ENCODE data around the gene ZBTB7C. TPM values are rescaled to one million over a fixed set of nuclear protein-coding genes. Genes with fewer than 3 reads are reported as not detected.

Gene ZBTB7C
- total RNA-seq, 2 donors from 2014 or later: 1.3 to 2.3 TPM

DNA sequence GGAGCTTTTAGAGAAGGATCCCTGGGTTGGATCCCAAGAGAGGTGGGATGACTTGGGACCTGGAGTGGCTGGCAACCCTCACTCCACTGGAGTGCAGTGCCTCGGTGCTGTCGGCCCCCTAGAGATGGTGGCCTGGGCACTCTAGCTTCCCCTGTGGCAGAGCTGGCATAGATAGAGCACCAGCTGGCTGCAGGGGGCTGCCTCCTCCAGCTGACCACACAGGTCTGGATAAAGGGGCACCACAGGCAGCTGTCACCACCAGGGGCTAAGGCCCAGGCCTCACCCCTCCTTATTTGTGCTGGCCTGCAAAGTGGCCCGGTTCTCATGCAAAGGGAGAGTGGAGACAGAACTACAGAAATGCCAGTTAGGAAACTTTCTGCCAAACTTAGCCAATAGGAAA is 74.3 kb downstream of the ZBTB7C start:
- WGBS, 2 donors: 94 to 98% methylated on average over 3 of the region's 3 CpGs
- no peak for ATAC-seq
- no peaks in the 10 kb centered on the region for H3K9me3 ChIP-seq
- H3K4me1 ChIP-seq: no peaks in the 10 kb centered on the region
- no peak overlapping the region for H3K27ac ChIP-seq
- intact Hi-C loops (cut with DNase I): no loop called here
- no peaks in the 10 kb centered on the region for H3K36me3 ChIP-seq (replicated peaks in 1 of 2; ENCODE audit: insufficient read depth in 1 of 2, low read depth in 2 of 2)
- H3K4me3 ChIP-seq: no peak overlapping the region
- DNase-seq: no peak
- TF ChIP-seq POLR2A (IDR thresholded peaks at IDR 0.05) (no peak), CTCF (IDR thresholded peaks at IDR 0.05) (no peak)
- no peaks in the 10 kb centered on the region for H3K27me3 ChIP-seq

DNA sequence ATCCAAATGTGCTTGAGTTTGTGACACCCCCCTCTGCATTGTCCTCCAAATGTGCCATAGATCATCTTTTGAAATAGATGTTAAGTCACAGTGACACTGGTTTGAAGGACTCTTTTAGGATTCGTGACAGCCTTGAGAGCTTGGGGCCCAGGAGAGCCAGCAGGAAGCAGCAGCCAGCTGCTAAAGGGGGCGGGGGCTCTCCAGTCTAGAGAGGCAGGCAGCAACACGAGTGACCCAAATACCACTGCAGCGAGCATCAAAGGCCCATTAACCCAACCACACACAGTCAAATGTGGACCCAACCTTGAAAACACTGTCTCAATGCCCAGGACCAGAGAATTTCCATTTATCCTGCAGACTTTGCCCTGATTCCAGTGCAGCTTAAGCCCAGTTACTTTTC is 75.6 kb downstream of the ZBTB7C start:
- Histone ChIP-seq H3K27me3 (no peaks in the 10 kb centered on the region), H3K4me3 (no peak overlapping the region), H3K36me3 (replicated peaks in 1 of 2; ENCODE audit: insufficient read depth in 1 of 2, low read depth in 2 of 2) (no peaks in the 10 kb centered on the region), H3K4me1 (no peaks in the 10 kb centered on the region), H3K27ac (no peak overlapping the region), H3K9me3 (no peaks in the 10 kb centered on the region)
- intact Hi-C loops (cut with DNase I): no loop called here
- 60 to 75% methylated on average over 1 to 4 of the region's 4 CpGs for WGBS, 2 donors
- TF ChIP-seq CTCF (IDR thresholded peaks at IDR 0.05) (no peak), POLR2A (IDR thresholded peaks at IDR 0.05) (no peak)
- no peak for DNase-seq
- ATAC-seq: no peak

DNA sequence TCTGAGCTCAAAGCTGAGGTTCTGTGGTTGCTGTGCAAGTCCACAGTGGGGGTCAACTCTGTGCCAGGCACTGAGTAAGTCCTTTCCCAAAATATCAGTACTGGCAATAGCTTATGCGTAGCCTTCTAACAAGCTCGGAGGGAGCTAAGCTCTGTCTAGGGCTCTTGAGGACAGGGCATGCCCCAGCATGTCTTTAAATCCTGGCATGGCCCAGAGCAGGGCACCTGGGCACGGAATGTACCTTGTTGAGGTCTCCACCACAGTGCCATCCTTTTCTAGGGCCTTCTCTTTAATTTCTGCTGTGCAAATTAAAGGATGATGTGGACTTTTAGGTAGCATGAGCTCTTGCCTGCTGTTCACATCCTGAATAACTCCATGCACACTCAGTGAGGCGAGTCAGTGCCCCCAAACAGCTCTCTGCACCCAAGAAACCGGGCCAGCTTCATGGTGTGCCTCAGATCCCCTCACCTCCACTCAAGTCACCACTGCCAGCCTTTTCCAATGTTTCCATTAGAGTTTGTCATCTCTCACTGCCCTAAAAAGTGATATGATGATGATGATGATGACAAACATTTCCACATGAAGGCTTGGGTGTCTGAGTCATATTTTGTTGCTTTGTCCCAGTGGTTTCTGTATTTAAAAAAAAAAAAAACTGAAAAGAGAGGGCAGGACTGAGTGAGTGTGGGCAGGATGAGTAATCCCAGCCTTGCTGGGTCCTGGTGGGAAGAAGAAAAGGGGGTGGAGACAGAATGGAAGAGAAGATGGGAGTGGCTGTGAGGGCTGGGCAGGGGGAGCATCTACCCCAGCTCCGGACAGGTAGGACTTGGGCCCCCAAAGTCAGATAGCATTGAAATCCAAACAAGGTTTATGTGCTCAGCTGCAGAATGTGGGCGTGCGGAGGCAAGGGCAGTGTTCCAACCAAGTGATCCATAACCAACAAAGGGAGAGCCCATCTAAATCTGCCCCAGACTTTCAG is 78.9 kb downstream of the ZBTB7C start:
- Histone ChIP-seq H3K4me1 (no peaks in the 10 kb centered on the region), H3K27ac (no peak overlapping the region), H3K9me3 (no peaks in the 10 kb centered on the region), H3K27me3 (no peaks in the 10 kb centered on the region), H3K36me3 (replicated peaks in 1 of 2; ENCODE audit: insufficient read depth in 1 of 2, low read depth in 2 of 2) (no peaks in the 10 kb centered on the region), H3K4me3 (no peak overlapping the region)
- no peak for TF ChIP-seq CTCF (IDR thresholded peaks at IDR 0.05)
- ATAC-seq (no peak), DNase-seq (no peak)
- WGBS, 2 donors: 62 to 64% methylated on average over 8 of the region's 8 CpGs
- intact Hi-C loops (cut with DNase I): no loop called here

GRCh38 chr18:48328473-48329210 is 80.5 kb downstream of the ZBTB7C start:
- TF ChIP-seq POLR2A (IDR thresholded peaks at IDR 0.05): no peak
- TF ChIP-seq CTCF (IDR thresholded peaks at IDR 0.05): no peak
- DNase-seq: no peak
- H3K27me3 ChIP-seq: no peaks in the 10 kb centered on the region

More at GRCh38 chr18:48328473-48329210, 80.5 kb downstream of the ZBTB7C start:
- Histone ChIP-seq H3K27ac (no peak overlapping the region), H3K4me3 (no peak overlapping the region), H3K9me3 (no peaks in the 10 kb centered on the region), H3K4me1 (no peaks in the 10 kb centered on the region), H3K36me3 (replicated peaks in 1 of 2; ENCODE audit: insufficient read depth in 1 of 2, low read depth in 2 of 2) (no peaks in the 10 kb centered on the region)
- no peak for ATAC-seq
- WGBS, 2 donors: 91 to 97% methylated on average over 7 of the region's 7 CpGs
- intact Hi-C loops (cut with DNase I): no loop called here

Measured in body of pancreas (tissue), 4 donors.